CD4-positive, alpha-beta T cell treated with Interleukin-1 beta for 1 hour (primary cell): Measurements from ENCODE around the gene OR8D1.

Source experiments
- DNase-seq, 2 donors: peaks; one replicate each; pipeline ENCODE4 v3.0.0-alpha.2; 2020 to 2022

The OR8D1 gene

GRCh38 chr11:124313849-124314248 lies at the start of gene OR8D1:
TSS of gene OR8D1 (minus strand) at chr11:124313949. CDS start at chr11:124310766, 3,183 bp downstream.
- no peak for DNase-seq

- DNase-seq, result no peak
Measured at GRCh38 chr11:124359566-124359965, 45.8 kb upstream of the OR8D1 start.

DNA sequence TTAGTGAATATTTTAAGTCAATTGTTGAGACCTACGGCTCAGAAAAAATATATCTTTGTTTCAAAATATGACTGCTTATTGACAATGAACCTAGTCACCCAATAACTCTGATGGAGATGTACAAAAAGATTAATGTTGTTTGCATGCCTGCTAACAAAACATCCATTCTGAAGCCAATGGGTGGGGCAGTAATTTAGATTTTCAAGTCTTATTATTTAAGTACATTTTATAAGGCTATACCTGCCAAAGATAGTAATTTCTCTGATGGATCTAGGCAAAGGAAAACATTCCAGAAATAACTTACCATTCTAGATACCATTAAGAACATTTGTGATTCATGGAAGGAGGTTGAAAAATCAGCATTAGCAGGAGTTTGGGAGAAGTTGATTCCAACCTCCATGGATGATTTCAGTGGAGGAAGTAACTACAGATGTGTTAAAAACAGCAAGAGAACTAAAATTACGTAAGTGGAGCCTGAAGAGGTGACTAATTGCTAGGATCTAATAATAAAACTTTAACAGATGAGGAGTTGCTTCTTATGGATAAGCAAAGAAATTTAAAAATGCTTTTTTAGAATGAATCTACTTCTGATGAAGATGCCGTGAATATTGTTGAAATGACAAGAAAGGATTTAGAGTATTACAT lies 32.7 kb upstream of the OR8D1 start:
- no peak for DNase-seq

DNA sequence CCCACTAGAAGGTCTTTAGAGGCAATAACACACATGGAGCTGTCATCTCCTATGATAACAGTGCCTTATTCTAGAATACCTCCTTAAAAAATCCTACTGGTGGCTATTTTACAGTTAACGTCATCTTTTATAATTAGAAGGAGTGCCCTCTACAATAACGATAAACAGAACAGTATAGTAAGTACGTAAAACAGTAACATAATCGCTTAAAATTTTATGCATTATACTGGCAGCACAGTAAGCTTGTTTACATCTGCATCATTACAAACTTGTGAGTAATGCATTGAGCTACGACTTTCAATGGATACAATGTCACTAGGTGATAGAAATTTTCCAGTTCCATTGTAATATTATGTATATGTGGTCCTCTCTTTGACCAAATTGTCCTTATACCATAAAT lies 30.6 kb upstream of the OR8D1 start:
- DNase-seq, result no peak

- no peak for DNase-seq
Measured at GRCh38 chr11:124340142-124340447, 26.3 kb upstream of the OR8D1 start.

DNA sequence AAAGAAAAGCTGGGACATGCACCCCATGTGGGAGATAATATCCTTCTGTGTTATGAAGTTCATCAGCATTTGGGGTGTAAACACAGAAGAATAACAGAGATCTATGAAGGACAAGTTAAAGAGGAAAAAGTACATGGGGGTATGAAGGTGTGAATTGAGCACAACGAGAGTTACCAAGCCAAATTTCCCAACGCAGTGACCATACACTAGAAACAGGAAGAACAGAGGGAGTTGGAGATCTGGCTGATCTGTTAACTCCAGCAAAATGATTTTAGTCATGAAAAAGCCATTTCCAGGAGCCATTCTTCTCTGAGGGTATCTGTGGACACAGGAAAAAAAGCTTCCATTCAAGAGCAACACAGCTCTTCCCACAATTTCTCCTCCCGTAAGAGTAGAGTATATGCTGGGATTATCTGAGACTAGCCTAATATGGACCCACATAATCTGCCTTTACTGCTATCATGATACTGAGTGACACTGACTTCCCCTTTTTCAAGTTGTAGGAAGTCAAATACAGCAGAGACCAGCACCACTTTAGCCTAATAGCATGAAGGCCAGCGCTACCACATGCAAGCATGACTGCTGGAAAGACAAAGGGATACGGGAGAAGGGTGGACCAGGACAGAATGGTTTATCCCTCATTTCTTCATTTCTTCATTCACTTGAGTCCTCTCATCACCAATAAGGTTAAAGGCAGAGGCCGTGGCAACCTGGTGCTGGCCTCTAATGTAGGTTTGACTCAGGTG lies 25.8 kb upstream of the OR8D1 start:
- DNase-seq, result no peak

DNA sequence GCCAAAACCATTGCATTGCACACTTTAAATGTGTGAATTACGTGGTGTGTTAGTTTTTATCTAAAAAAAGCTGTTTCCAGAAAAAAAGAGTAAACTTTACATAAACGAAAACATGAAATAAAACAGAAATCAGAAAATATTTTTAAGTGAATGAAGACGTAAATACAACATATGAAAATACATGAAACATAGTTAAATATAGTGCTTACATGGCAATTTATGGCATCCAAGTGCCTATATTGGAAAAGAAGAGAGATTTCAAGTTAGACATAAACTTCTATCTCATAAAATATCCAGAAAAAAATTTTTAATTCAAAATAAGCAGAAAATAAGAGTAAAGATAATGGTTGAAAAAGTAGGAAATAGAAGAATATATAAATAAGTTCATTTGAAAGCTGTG lies 18.1 kb upstream of the OR8D1 start:
- DNase-seq, result no peak

DNA sequence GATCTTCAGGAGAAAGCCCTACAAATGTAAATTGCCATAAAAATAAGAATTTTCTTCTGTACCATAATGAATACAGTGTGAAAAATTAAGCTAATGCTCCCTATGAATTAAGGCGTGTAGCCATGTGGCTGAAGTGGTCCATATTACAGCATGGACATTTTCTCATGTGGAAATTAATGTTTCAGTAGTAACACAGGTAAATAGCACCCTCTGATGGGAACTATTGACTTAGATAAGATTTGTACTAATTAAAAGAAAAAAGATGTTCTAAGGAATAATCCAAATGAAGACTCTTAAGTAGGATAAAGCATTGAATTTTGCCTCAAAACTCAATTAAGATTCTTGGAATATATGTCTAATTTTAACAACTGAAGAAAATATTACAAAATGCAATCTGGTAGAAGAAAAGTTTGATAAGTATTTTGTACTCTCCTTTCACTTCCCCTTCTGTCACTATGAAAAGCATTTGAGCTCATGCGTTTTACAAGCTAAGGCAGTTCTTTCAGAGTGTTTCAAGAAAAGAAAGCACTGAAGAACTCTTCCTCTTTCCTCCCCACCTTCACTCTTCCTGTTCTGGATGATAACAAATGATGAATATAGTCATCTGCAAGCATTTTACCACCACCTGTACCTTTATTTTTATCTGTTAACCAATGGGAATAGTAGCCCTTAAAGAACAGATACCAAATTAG lies 16.2 kb upstream of the OR8D1 start:
- DNase-seq, result no peak

DNA sequence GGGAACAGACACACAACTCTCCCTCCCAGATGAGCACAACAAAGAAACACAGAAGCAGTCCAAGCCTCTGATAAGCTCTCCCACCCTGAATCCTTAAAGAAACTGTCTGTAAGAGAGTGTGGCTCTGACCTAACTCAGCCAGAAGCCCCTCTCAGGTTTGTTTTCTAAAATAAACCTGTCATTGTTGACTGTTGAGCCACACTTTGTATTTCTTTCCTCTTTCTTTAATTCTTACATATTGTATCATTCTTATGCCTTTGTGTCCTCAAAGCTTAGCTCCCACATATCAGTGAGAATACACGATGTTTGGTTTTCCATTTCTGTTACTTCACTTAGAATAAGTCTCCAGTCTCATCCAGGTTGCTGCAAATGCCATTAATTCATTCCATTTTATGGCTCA lies 14.0 kb upstream of the OR8D1 start:
- DNase-seq, result no peak

DNA sequence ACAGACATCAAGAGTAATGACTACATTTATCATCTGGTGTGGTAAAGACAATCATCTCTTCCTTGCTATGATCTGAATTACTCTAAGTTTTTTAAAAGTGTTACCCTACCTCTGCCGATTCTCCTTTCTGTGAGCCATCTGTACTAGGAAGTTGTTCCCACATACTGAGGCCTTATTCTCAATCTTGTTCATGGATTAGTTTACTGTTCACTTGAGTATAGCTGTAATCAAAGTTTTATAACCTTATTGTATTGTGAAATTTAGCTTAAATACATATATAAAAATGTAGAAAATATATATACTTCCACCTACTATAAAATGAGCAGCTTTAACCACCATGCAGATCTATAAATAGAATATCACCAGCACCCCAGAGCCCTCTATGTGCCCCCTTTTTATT lies 8.6 kb upstream of the OR8D1 start:
- no peak for DNase-seq

GRCh38 chr11:124320097-124320496 lies 6.3 kb upstream of the OR8D1 start, which contains the start of gene OR8D2:
TSS of gene OR8D2 (minus strand) at chr11:124320197. CDS start at chr11:124320197, 0 bp downstream.
- DNase-seq, result no peak

- DNase-seq, result no peak
Measured at GRCh38 chr11:124315052-124315451, 1.3 kb upstream of the OR8D1 start.

- DNase-seq, result no peak
Measured at GRCh38 chr11:124313131-124313530, 618 bp downstream of the OR8D1 start.

DNA sequence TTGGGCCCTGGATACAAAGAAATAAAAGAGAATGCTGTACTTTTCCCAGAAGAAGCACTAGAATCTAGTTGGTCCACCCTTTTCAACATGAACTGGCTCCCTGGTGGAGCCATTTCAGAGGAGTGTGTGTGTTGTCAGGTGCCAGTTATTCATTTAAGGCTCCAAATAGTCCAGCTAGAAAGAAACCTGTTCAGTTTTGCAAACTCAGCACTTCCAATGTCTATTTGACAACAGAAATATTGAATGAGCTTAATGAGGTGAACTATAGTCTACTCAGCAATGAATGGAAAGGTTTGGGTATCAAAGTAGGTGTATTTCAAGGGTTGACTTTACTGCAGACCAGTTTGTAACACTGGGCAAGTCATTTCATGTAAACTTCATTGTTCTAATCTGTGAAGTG lies 2.1 kb downstream of the OR8D1 start:
- no peak for DNase-seq

- no peak for DNase-seq
Measured at GRCh38 chr11:124311269-124311668, 2.5 kb downstream of the OR8D1 start.

DNA sequence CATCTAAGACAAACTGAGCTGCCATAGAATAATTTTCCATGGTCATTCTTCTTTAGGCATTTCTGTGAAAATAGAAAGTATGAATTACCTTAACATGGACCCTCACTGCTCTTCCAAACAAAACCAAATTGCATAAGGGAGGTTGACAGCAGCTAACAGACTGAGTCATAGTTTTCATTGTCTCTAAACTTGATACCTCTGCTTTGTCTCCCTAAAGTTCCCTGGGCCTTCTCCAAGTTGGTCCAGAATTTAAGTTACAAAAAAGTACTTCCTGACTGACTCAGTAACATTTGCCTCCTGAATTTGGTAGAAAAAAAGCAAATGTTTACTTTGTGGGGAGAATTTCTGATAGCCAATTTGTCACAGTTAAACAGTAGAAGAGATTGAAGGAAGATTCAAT lies 3.0 kb downstream of the OR8D1 start:
- DNase-seq, result no peak

DNA sequence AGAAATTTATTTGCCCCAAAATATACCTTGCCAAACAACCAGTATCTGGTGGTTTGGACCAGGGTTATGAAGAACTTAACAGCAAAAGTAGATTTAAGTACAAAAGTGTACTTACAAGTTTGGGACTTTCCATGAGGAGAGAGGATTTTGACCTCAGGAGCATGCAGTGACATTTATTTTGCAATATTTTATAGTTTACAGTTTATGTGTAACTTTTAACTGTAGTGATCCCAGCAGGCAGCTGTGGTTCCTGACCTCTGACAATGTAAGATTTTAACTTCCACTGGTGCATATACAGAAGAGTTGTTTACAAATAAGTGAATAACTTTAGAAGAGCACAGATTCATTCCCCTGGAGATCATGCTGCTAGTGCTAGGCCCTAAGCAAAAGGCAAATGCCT lies 6.7 kb downstream of the OR8D1 start:
- DNase-seq, result no peak

DNA sequence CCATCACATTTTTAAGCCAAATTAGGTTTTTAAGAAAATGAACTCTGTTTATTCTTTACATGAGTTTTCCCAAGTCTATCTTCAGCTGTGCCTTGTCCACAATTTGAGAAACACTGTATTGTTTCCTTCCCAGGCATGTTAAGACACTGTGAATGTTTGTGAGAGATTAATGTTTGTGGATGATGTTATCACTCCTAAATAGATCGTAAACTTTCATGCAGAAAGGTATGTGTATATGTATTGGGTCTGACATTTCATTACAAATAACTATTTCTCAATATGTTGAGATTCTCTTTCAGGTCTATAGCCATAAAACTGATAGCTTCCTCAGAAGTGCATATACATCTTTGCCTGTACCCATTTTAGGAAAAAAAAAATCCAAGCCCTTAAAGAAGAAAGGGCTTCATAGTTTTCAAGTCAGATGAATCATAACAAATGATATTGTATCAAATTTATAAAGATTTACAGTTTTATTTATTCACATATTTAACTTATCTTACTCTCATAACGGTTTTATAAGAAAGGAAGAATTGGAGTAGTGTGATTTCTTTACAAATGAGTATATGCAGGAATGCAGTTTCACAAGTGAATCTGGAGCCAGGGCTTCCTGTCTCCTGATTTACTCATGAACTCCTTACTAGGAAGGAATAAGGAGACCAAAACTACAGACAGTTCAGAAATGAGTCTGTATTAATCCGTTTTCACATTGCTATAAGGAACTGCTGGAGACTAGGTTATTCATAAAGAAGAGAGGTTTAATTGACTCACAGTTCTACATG lies 11.2 kb downstream of the OR8D1 start:
- DNase-seq, result no peak

DNA sequence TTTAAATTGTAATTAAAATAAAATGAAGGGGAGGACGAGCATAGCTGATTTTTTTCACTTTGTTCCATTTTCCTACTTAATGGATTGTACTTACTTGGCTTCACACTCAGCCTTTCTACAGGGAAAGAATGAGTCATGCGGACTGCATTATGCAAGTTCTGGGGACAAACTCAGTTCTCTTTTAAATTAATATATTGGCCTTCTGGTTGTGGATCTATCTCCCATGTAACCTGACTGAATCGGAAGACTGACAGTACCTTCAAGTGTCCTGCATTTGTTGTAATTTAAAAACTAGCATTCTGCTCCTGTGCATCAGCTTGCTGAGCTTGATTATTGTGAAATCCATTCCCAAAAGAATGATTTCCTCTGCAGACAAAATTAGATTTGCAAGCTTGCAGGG lies 12.2 kb downstream of the OR8D1 start:
- no peak for DNase-seq

GRCh38 chr11:124297921-124298320 lies 15.8 kb downstream of the OR8D1 start:
- no peak for DNase-seq

DNA sequence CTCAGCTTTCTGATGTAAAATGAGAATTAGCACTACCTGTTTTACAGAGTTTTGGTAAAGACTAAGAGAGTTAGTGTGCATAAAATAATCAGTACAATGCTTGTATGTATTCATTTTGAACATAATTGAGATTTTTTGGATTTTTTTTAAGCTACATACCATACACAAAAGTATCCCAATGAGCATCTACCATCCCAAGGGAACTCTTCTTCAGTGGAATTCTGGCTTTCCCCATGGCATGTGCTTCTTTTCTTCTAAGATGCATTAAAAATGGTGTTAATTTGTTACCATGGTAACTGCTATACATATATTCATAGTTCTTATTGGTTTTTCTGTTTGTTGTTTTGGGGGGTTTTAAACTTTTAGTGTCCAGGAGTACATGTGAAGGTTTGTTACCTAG lies 17.7 kb downstream of the OR8D1 start:
- no peak for DNase-seq

- DNase-seq, result no peak
Measured at GRCh38 chr11:124294687-124295086, 19.1 kb downstream of the OR8D1 start.

DNA sequence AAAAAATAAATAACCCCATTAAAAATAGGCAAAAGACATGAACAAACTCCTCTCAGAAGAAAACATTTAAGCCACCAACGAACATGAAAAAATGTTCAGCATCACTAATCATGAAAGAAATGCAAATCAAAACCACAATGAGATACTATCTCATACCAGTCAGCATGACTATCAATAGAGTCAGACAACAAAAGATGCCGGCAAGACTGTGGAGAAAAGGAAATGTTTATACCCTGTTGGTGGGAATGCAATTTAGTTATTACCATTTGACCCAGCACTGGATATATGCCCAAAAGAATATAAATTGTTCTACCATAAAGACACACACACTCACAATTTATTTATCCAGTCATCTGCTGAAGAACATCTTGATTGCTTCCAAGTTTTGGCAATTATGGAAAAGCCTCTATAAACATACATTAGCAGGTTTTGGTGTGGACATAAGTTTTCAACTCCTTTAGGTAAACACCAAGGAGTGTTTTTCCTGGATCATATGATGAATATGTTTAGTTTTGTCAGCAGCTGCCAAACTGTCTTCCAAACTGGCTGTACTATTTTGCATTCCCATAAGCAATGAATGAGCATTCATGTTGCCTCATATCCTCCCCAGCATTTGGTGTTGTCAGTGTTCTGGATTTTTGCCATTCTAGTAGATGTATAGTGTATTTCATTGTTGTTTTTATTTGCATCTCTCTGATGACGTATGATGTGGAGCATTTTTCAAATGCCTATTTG lies 28.0 kb downstream of the OR8D1 start:
- DNase-seq, result no peak
